ENCODE data around the gene CAPN11.

Gene CAPN11

DNA sequence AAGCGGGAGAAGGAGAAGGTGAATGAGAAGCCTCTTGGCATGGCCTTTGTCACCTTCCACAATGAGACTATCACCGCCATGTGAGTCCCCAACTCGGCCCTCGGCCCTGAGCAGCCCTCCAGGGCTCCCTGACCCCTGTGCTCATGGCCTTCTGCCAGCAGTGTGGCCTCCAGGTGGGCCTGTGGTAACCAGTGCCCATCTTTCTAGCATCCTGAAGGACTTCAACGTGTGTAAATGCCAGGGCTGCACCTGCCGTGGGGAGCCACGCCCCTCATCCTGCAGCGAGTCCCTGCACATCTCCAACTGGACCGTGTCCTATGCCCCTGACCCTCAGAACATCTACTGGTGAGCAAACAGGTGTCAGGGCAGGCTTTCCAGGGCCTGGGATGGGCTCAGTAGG is 10.3 kb upstream of the CAPN11 start:
- TF ChIP-seq IKZF3 (tag by site-specific recombination; IDR thresholded peaks at IDR 0.05) = no peak
- TF ChIP-seq ZNF138 (tag by site-specific recombination; IDR thresholded peaks at IDR 0.05; ENCODE audit: borderline replicate concordance) = no peak
- no peak for TF ChIP-seq TRIM28 (IDR thresholded peaks at IDR 0.05; ENCODE audit: borderline replicate concordance, low read length)
- TF ChIP-seq ZFHX2 (tag by site-specific recombination; conservative IDR thresholded peaks at IDR 0.05) = no peak
- no peak for TF ChIP-seq ZNF221 (tag by site-specific recombination; IDR thresholded peaks at IDR 0.05; ENCODE audit: borderline replicate concordance)
- TF ChIP-seq, protein P1, sequence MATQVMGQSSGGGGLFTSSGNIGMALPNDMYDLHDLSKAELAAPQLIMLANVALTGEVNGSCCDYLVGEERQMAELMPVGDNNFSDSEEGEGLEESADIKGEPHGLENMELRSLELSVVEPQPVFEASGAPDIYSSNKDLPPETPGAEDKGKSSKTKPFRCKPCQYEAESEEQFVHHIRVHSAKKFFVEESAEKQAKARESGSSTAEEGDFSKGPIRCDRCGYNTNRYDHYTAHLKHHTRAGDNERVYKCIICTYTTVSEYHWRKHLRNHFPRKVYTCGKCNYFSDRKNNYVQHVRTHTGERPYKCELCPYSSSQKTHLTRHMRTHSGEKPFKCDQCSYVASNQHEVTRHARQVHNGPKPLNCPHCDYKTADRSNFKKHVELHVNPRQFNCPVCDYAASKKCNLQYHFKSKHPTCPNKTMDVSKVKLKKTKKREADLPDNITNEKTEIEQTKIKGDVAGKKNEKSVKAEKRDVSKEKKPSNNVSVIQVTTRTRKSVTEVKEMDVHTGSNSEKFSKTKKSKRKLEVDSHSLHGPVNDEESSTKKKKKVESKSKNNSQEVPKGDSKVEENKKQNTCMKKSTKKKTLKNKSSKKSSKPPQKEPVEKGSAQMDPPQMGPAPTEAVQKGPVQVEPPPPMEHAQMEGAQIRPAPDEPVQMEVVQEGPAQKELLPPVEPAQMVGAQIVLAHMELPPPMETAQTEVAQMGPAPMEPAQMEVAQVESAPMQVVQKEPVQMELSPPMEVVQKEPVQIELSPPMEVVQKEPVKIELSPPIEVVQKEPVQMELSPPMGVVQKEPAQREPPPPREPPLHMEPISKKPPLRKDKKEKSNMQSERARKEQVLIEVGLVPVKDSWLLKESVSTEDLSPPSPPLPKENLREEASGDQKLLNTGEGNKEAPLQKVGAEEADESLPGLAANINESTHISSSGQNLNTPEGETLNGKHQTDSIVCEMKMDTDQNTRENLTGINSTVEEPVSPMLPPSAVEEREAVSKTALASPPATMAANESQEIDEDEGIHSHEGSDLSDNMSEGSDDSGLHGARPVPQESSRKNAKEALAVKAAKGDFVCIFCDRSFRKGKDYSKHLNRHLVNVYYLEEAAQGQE (tag by site-specific recombination; IDR thresholded peaks at IDR 0.05) = no peak
- TF ChIP-seq GLI4 (tag by site-specific recombination; IDR thresholded peaks at IDR 0.05) = no peak
- TF ChIP-seq, protein P2, sequence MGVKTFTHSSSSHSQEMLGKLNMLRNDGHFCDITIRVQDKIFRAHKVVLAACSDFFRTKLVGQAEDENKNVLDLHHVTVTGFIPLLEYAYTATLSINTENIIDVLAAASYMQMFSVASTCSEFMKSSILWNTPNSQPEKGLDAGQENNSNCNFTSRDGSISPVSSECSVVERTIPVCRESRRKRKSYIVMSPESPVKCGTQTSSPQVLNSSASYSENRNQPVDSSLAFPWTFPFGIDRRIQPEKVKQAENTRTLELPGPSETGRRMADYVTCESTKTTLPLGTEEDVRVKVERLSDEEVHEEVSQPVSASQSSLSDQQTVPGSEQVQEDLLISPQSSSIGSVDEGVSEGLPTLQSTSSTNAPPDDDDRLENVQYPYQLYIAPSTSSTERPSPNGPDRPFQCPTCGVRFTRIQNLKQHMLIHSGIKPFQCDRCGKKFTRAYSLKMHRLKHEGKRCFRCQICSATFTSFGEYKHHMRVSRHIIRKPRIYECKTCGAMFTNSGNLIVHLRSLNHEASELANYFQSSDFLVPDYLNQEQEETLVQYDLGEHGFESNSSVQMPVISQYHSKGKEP (tag by site-specific recombination; IDR thresholded peaks at IDR 0.05) = no peak
- TF ChIP-seq SP7 (tag by site-specific recombination; IDR thresholded peaks at IDR 0.05) = no peak
- TF ChIP-seq ZFP69B (tag by site-specific recombination; IDR thresholded peaks at IDR 0.05) = no peak
- TF ChIP-seq ZNF114 (tag by site-specific recombination; IDR thresholded peaks at IDR 0.05) = no peak
- no peak for TF ChIP-seq ZSCAN23 (tag by site-specific recombination; IDR thresholded peaks at IDR 0.05)
- no peak for TF ChIP-seq ZSCAN16 (tag by site-specific recombination; IDR thresholded peaks at IDR 0.05)
- no peak for TF ChIP-seq ZNF747 (tag by site-specific recombination; IDR thresholded peaks at IDR 0.05)
- TF ChIP-seq KLF9 (tag by site-specific recombination; IDR thresholded peaks at IDR 0.05; ENCODE audit: low read depth) = no peak
- TF ChIP-seq ZBTB21 (tag by site-specific recombination; IDR thresholded peaks at IDR 0.05) = no peak
- no peak for TF ChIP-seq ZNF248 (tag by site-specific recombination; IDR thresholded peaks at IDR 0.05)
- POLR2A ChIA-PET = interaction anchor here (1.3 kb wide), 1 partner anchor 21 kb away, joined by 6 read pairs; the partner anchor contains the start of genes MRPL14 and TMEM63B
- Histone ChIP-seq H3K9me3 (ENCODE audit: control insufficient read depth, insufficient read depth, low read depth, low read length) (no peaks in the 10 kb centered on the region), H3K27ac (ENCODE audit: extremely low read depth, low read depth, low read length) (no peak overlapping the region), H3K36me3 (ENCODE audit: control insufficient read depth in 2 of 2, insufficient read depth in 1 of 2, low read length in 2 of 2) (peaks cover 17 to 62% of the 10 kb centered on the region in 2 experiments; a peak in 2 of 3 replicates), H3K4me1 (ENCODE audit: control insufficient read depth, insufficient read depth, low read length) (no peaks in the 10 kb centered on the region), H3K4me3 (ENCODE audit: low read depth, low read length) (no peak overlapping the region)
- CTCF ChIA-PET = interaction anchor here (0.7 to 4.4 kb wide), 4 partner anchors 15 to 424 kb away, joined by 3 to 35 read pairs (median 16); no protein-coding TSS in a partner anchor

GRCh38 chr6:44149369-44150012 is 9.1 kb upstream of the CAPN11 start:
- CTCF ChIA-PET = interaction anchor here (1.0 to 4.4 kb wide), 4 partner anchors 12 to 56 kb away, joined by 3 to 35 read pairs (median 28); no protein-coding TSS in a partner anchor
- no peaks in the 10 kb centered on the region for H3K4me1 ChIP-seq (ENCODE audit: control insufficient read depth, insufficient read depth, low read length)
- POLR2A ChIA-PET = interaction anchor here (0.6 to 1.3 kb wide), 2 partner anchors 16 to 22 kb away, joined by 3 to 6 read pairs; partner anchors contain the start of genes MRPL14 and TMEM63B
- H3K4me3 ChIP-seq (ENCODE audit: low read depth, low read length) = no peak overlapping the region
- H3K27ac ChIP-seq (ENCODE audit: extremely low read depth, low read depth, low read length) = no peak overlapping the region
- H3K36me3 ChIP-seq (ENCODE audit: control insufficient read depth in 2 of 2, insufficient read depth in 1 of 2, low read length in 2 of 2) = peaks cover 12 to 59% of the 10 kb centered on the region in 2 experiments; a peak in 2 of 3 replicates
- no peak for TF ChIP-seq YY1 (tag by site-specific recombination; IDR thresholded peaks at IDR 0.05)
- no peak for TF ChIP-seq SCRT1 (tag by site-specific recombination; IDR thresholded peaks at IDR 0.05; ENCODE audit: borderline replicate concordance)
- TF ChIP-seq ZNF664 (tag by site-specific recombination; IDR thresholded peaks at IDR 0.05) = peak; percentile 52; the same call in 1 of the 2 replicates
- no peak for TF ChIP-seq ZNF843 (tag by site-specific recombination; IDR thresholded peaks at IDR 0.05)
- TF ChIP-seq, protein P3, sequence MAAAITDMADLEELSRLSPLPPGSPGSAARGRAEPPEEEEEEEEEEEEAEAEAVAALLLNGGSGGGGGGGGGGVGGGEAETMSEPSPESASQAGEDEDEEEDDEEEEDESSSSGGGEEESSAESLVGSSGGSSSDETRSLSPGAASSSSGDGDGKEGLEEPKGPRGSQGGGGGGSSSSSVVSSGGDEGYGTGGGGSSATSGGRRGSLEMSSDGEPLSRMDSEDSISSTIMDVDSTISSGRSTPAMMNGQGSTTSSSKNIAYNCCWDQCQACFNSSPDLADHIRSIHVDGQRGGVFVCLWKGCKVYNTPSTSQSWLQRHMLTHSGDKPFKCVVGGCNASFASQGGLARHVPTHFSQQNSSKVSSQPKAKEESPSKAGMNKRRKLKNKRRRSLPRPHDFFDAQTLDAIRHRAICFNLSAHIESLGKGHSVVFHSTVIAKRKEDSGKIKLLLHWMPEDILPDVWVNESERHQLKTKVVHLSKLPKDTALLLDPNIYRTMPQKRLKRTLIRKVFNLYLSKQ (tag by site-specific recombination; IDR thresholded peaks at IDR 0.05; ENCODE audit: borderline replicate concordance) = no peak
- no peak for TF ChIP-seq ZNF239 (tag by site-specific recombination; IDR thresholded peaks at IDR 0.05)
- TF ChIP-seq ZNF433 (tag by site-specific recombination; IDR thresholded peaks at IDR 0.05; ENCODE audit: low read depth) = no peak
- no peaks in the 10 kb centered on the region for H3K9me3 ChIP-seq (ENCODE audit: control insufficient read depth, insufficient read depth, low read depth, low read length)

All from HEK293 (cell line).